IMR-90 (cell line): ENCODE results near the gene LIN9.

Experiments
- BHLHE40 ChIP-seq: fragments of 150-350 bp; IDR thresholded peaks from 2 replicates; pipeline ENCODE4 v1.6.1; 2016; ENCODE audit warnings: mild to moderate bottlenecking, low read depth, low read length
- CEBPB ChIP-seq: IDR thresholded peaks from 2 replicates; pipeline ENCODE4 v1.6.1; 2012; ENCODE audit warnings: low read depth, low read length, improper control_type of control experiment
- CHD1 ChIP-seq: IDR thresholded peaks from 2 replicates; pipeline ENCODE4 v1.6.1; 2012; ENCODE audit warnings: low read depth, low read length, improper control_type of control experiment
- CTCF ChIP-seq: conservative IDR thresholded peaks from 2 replicates; pipeline ENCODE4 v1.5.1; 2012; ENCODE audit warnings: mild to moderate bottlenecking, low read depth, low read length, improper control_type of control experiment
- ELK1 ChIP-seq: fragments of 150-350 bp; IDR thresholded peaks from 2 replicates; pipeline ENCODE4 v1.6.1; 2016; ENCODE audit warnings: low read depth, mild to moderate bottlenecking, low read length, moderate library complexity, borderline replicate concordance
- FOS ChIP-seq: fragments of 150-350 bp; IDR thresholded peaks from 2 replicates; pipeline ENCODE4 v1.6.1; 2016; ENCODE audit warnings: low read depth, low read length
- MAZ ChIP-seq: IDR thresholded peaks from 2 replicates; pipeline ENCODE4 v1.6.1; 2012; ENCODE audit warnings: low read depth, mild to moderate bottlenecking, low read length, improper control_type of control experiment, moderate library complexity, borderline replicate concordance
- POLR2A ChIP-seq: IDR thresholded peaks from 2 replicates; pipeline ENCODE4 v1.6.1; 2012; ENCODE audit warnings: mild to moderate bottlenecking, low read depth, low read length
- RAD21 ChIP-seq: IDR thresholded peaks from 2 replicates; pipeline ENCODE4 v1.6.1; 2012; ENCODE audit warnings: low read length, improper control_type of control experiment
- RCOR1 ChIP-seq: IDR thresholded peaks from 2 replicates; pipeline ENCODE4 v1.6.1; 2012; ENCODE audit warnings: mild to moderate bottlenecking, low read length, improper control_type of control experiment; ENCODE audit not compliant: insufficient replicate concordance
- RFX5 ChIP-seq: IDR thresholded peaks from 2 replicates; pipeline ENCODE4 v1.8.0; 2012; ENCODE audit warnings: low read depth, mild to moderate bottlenecking, low read length, moderate library complexity
- USF2 ChIP-seq: fragments of 150-350 bp; IDR thresholded peaks from 2 replicates; pipeline ENCODE4 v1.6.1; 2017; ENCODE audit warnings: mild to moderate bottlenecking, antibody characterized with exemption, low read length, low read depth

GRCh38 chr1:226342656-226343055 lies 33.7 kb upstream of the LIN9 start:
- TF ChIP-seq CTCF, result no peak
- TF ChIP-seq CHD1, result no peak
- TF ChIP-seq POLR2A, result no peak
- TF ChIP-seq FOS, result no peak
- TF ChIP-seq CEBPB, result no peak
- TF ChIP-seq USF2, result no peak
- no peak for TF ChIP-seq RFX5
- TF ChIP-seq BHLHE40, result no peak
- TF ChIP-seq RCOR1, result no peak
- no peak for TF ChIP-seq RAD21
- TF ChIP-seq MAZ, result no peak
- no peak for TF ChIP-seq ELK1
